Spleen (tissue), 11 donors: ENCODE results near the gene SMPD2. TPM values are rescaled to one million over a fixed set of nuclear protein-coding genes. Genes with fewer than 3 reads are reported as not detected.

Source experiments
- DNase-seq: peaks from one replicate; pipeline ENCODE4 v3.0.0-alpha.2; 2020
- H3K27ac ChIP-seq, 8 donors: fragments of 200-600 bp; sonication (generic) in 7 of 8; 1 replicate in 4 of 8; 2 replicates in 4 of 8; pipeline versions ENCODE4 v1.5.0 to v1.8.0; 2016 to 2021; ENCODE audit warnings: inconsistent platforms in 4 of 8, mild to moderate bottlenecking in 4 of 8, moderate library complexity in 1 of 8
- H3K27me3 ChIP-seq, 7 donors: fragments of 200-600 bp; sonication (generic) in 6 of 7; replicated peaks in 1 of 7; 1 replicate in 4 of 7; 2 replicates in 3 of 7; pipeline versions ENCODE4 v1.5.0 to v1.8.0; 2016 to 2021; ENCODE audit warnings: inconsistent platforms in 3 of 7, mild to moderate bottlenecking in 1 of 7
- H3K36me3 ChIP-seq, 6 donors: fragments of 200-600 bp; sonication (generic) in 5 of 6; 1 replicate in 4 of 6; 2 replicates in 2 of 6; pipeline versions ENCODE4 v1.5.0 to v1.8.0; 2016 to 2021; ENCODE audit warnings: inconsistent platforms in 2 of 6
- H3K4me1 ChIP-seq, 6 donors: fragments of 200-600 bp; sonication (generic) in 5 of 6; 1 replicate in 3 of 6; 2 replicates in 3 of 6; pipeline versions ENCODE4 v1.5.0 to v1.8.0; 2016 to 2021; ENCODE audit warnings: inconsistent platforms in 3 of 6
- H3K4me3 ChIP-seq, 8 donors: fragments of 200-600 bp; sonication (generic) in 7 of 8; 1 replicate in 4 of 8; 2 replicates in 4 of 8; pipeline versions ENCODE4 v1.5.0 to v1.8.0; 2016 to 2021; ENCODE audit warnings: inconsistent platforms in 4 of 8, mild to moderate bottlenecking in 4 of 8, moderate library complexity in 2 of 8
- H3K9me3 ChIP-seq, 8 donors: fragments of 200-600 bp; sonication (generic) in 7 of 8; 1 replicate in 4 of 8; 2 replicates in 4 of 8; pipeline versions ENCODE4 v1.5.0 to v1.8.0; 2016 to 2021; ENCODE audit warnings: inconsistent platforms in 4 of 8
- CTCF ChIP-seq, 11 experiments: fragments of 200-600 bp in 7 of 11; fragments of 450-650 bp in 4 of 11; sonication (generic) in 4 of 11; IDR thresholded peaks in 8 of 11; conservative IDR thresholded peaks in 3 of 11; 1 replicate in 7 of 11; 2 replicates in 4 of 11; pipeline versions ENCODE4 v1.4.0 to v1.8.0; 2016 to 2021; ENCODE audit warnings: antibody characterized with exemption in 11 of 11, inconsistent platforms in 4 of 11, mild to moderate bottlenecking in 1 of 11
- POLR2A ChIP-seq, 3 donors: fragments of 450-650 bp; IDR thresholded peaks; one replicate each; pipeline ENCODE4 v1.5.1; 2017; ENCODE audit warnings: antibody characterized with exemption in 3 of 3, mild to moderate bottlenecking in 1 of 3
- POLR2AphosphoS5 ChIP-seq, 3 donors: sonication (generic); formaldehyde crosslinking; IDR thresholded peaks; one replicate each; pipeline ENCODE4 v1.5.1; 2017; ENCODE audit warnings: antibody characterized with exemption in 3 of 3
- WGBS, 5 donors: extraction: QIAGEN DNeasy Blood & Tissue Kit in 3 of 5; methylation state at CpG; one replicate each; pipeline versions ENCODE4 v1.1.5 to v1.1.7; 2013 to 2018; 5-methylcytosine and 5-hydroxymethylcytosine counted together
- intact Hi-C: fragments of 100-400 bp; cut with DNase I; formaldehyde crosslinking; loops from one replicate; pipeline ENCODE4 v1.15.0; 2023; ENCODE audit warnings: low total_unique reads
- polyA plus RNA-seq, 3 donors: library from polyadenylated mRNA; stranded (reverse); fragments of 200-250 nt; gene quantifications; one replicate each; pipeline ENCODE4 v1.2.1, GENCODE V29; 2013
- total RNA-seq, 7 donors: library from RNA; depleted of rRNA in 3 of 7; stranded (reverse); fragments of >200 nt in 3 of 7; fragmentation: NEBNext Ultra II Directional in 4 of 7; extraction: Animal tissue kit (Norgen Biotek cat#: 25700) in 4 of 7; gene quantifications; one replicate each; pipeline versions ENCODE4 v1.1.0 to v1.2.1, GENCODE V29; 2016 to 2021
- donor health status: healthy with polysubstance abuse.
- donor health status: DM: no; HTN: no; CAD: no; lungs with moderate emphysema.
- donor health status: DM: no; HTN: no; CAD: no.
- donor health status: Bipolar disorder and iron deficiency.
- donor health status: healthy.
- donor health status: DM: no; HTN: no; CAD: no.
- donor health status: DM: yes; HTN: yes; CAD: no.

The SMPD2 gene
- total and polyA plus RNA-seq, 10 donors: 11.4 to 21.4 (median 18.9) TPM

GRCh38 chr6:109483735-109484057 lies 43.2 kb downstream of the SMPD2 start:
- Histone ChIP-seq H3K4me1 (peaks cover 29 to 49% (median 46%) of the 10 kb centered on the region in 6 donors), H3K4me3 (peak overlapping the region; percentile 8 to 100 (median 62)), H3K27ac (peak overlapping the region in 7 of 8 donors; percentile 3 to 95 (median 86)), H3K36me3 (peaks cover 0 to 30% (median 8%) of the 10 kb centered on the region in 6 donors), H3K9me3 (no peaks in the 10 kb centered on the region), H3K27me3 (no peaks in the 10 kb centered on the region)
- intact Hi-C loops: no loop called here
- WGBS, 5 donors: 1 to 13% (median 2%) methylated on average over 6 of the region's 6 CpGs
- DNase-seq: no peak
- TF ChIP-seq POLR2AphosphoS5 (IDR thresholded peaks at IDR 0.05) (no peak), CTCF (IDR thresholded peaks at IDR 0.05 in 8 of 11, conservative IDR thresholded peaks at IDR 0.05 in 3 of 11) (no peak), POLR2A (IDR thresholded peaks at IDR 0.05) (no peak)

DNA sequence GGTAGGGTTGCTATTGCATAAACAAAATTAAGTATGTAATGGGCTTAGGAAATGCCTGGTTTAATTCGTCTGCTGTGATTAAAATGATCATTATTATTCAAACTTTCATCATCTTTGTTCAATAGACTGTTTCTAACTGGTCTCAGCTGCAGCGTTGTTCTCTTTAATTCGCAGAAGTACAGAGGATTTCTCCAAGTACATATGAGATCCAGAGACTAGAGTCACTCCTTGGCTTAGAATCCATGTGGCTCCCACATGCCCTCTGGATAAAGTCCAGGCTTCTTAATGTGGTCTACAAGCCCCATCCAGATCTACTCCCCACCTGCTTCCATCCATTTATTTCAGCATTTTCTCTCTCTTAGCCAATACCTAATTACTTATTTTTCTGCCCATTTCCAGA lies 43.6 kb downstream of the SMPD2 start:
- no peak for DNase-seq
- intact Hi-C loops: no loop called here
- peak overlapping the region in 3 of 8 donors; percentile 89 to 100 (median 90) for H3K4me3 ChIP-seq
- H3K27ac ChIP-seq: peak overlapping the region in 6 of 8 donors; percentile 3 to 95 (median 88)
- TF ChIP-seq POLR2AphosphoS5 (IDR thresholded peaks at IDR 0.05): no peak
- TF ChIP-seq POLR2A (IDR thresholded peaks at IDR 0.05): no peak
- no peak for TF ChIP-seq CTCF (IDR thresholded peaks at IDR 0.05 in 8 of 11, conservative IDR thresholded peaks at IDR 0.05 in 3 of 11)
- 66 to 87% (median 70%) methylated on average over 3 of the region's 3 CpGs for WGBS, 5 donors
- no peaks in the 10 kb centered on the region for H3K9me3 ChIP-seq
- H3K36me3 ChIP-seq: peaks cover 0 to 27% (median 8%) of the 10 kb centered on the region in 6 donors
- no peaks in the 10 kb centered on the region for H3K27me3 ChIP-seq
- peaks cover 25 to 45% (median 42%) of the 10 kb centered on the region in 6 donors for H3K4me1 ChIP-seq

GRCh38 chr6:109485266-109485935 lies 44.9 kb downstream of the SMPD2 start:
- no peak for TF ChIP-seq POLR2AphosphoS5 (IDR thresholded peaks at IDR 0.05)
- TF ChIP-seq POLR2A (IDR thresholded peaks at IDR 0.05): no peak
- TF ChIP-seq CTCF (IDR thresholded peaks at IDR 0.05 in 8 of 11, conservative IDR thresholded peaks at IDR 0.05 in 3 of 11): no peak
- no peak for DNase-seq
- peaks cover 17 to 32% (median 29%) of the 10 kb centered on the region in 6 donors for H3K4me1 ChIP-seq
- H3K27me3 ChIP-seq: no peaks in the 10 kb centered on the region
- H3K36me3 ChIP-seq: peaks cover 0 to 14% (median 8%) of the 10 kb centered on the region in 6 donors
- intact Hi-C loops: no loop called here
- no peaks in the 10 kb centered on the region for H3K9me3 ChIP-seq
- 86 to 91% (median 88%) methylated on average over 3 of the region's 3 CpGs for WGBS, 5 donors
- H3K4me3 ChIP-seq: no peak overlapping the region
- no peak overlapping the region for H3K27ac ChIP-seq

DNA sequence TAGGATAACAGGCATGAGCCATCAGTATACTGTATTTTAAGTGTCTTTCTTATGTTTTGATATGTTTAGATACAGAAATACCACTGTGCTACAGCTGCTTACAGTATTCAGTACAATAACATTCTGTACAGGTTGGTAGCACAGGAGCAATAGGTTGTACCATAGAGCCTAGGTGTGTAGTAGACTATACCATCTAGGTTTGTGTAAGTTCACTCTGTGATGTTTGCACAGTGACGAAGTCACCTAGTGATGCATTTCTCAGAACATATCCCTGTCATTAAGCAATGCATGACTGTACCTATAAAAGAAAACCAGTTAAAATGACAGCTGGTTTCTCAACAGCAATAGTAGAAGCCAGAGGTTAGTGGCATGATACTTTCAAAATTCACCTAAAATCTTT lies 45.5 kb downstream of the SMPD2 start:
- TF ChIP-seq POLR2A (IDR thresholded peaks at IDR 0.05): no peak
- intact Hi-C loops: no loop called here
- H3K27me3 ChIP-seq: no peaks in the 10 kb centered on the region
- peaks cover 11 to 31% (median 26%) of the 10 kb centered on the region in 6 donors for H3K4me1 ChIP-seq
- DNase-seq: no peak
- H3K4me3 ChIP-seq: no peak overlapping the region
- H3K27ac ChIP-seq: no peak overlapping the region
- H3K36me3 ChIP-seq: peaks cover 0 to 8% (median 5%) of the 10 kb centered on the region in 6 donors
- no peaks in the 10 kb centered on the region for H3K9me3 ChIP-seq
- 77 to 96% (median 91%) methylated on average over 1 of the region's 1 CpG for WGBS, 5 donors
